Activated naive CD8-positive, alpha-beta T cell treated with anti-CD3 and anti-CD28 coated beads for 36 hours (primary cell): Measurements from ENCODE around the gene CAPN10. TPM values are rescaled to one million over a fixed set of nuclear protein-coding genes. Genes with fewer than 3 reads are reported as not detected.
"Not testable (repeated sequence)": the region's sequence is repeated elsewhere in the genome, so short reads cannot be mapped to it uniquely, and the experiment has no call there.

Source experiments
- DNase-seq: peaks from one replicate; pipeline ENCODE4 v3.0.0; 2021
- H3K27ac Mint-ChIP-seq: one replicate; pipeline ENCODE4 v1.8.0; 2022; ENCODE audit warnings: mild to moderate bottlenecking, moderate library complexity, mixed read lengths
- H3K27me3 Mint-ChIP-seq: one replicate; pipeline ENCODE4 v1.8.0; 2022; ENCODE audit warnings: mild to moderate bottlenecking, mixed read lengths
- H3K36me3 Mint-ChIP-seq: one replicate; pipeline ENCODE4 v1.8.0; 2021; ENCODE audit warnings: mild to moderate bottlenecking, mixed read lengths
- H3K4me1 Mint-ChIP-seq: one replicate; pipeline ENCODE4 v1.8.0; 2021; ENCODE audit warnings: mixed read lengths
- H3K4me3 Mint-ChIP-seq: one replicate; pipeline ENCODE4 v1.8.0; 2022; ENCODE audit warnings: mild to moderate bottlenecking, moderate library complexity, mixed read lengths
- H3K9me3 Mint-ChIP-seq: one replicate; pipeline ENCODE4 v1.8.0; 2022; ENCODE audit warnings: mixed read lengths
- total RNA-seq, 2 experiments: library from RNA; stranded (reverse); gene quantifications; one replicate each; pipeline ENCODE4 v1.2.3, GENCODE V29; 2021

The CAPN10 gene
- total RNA-seq, 2 experiments from 2014 or later: 30.1 to 32.3 TPM

DNA sequence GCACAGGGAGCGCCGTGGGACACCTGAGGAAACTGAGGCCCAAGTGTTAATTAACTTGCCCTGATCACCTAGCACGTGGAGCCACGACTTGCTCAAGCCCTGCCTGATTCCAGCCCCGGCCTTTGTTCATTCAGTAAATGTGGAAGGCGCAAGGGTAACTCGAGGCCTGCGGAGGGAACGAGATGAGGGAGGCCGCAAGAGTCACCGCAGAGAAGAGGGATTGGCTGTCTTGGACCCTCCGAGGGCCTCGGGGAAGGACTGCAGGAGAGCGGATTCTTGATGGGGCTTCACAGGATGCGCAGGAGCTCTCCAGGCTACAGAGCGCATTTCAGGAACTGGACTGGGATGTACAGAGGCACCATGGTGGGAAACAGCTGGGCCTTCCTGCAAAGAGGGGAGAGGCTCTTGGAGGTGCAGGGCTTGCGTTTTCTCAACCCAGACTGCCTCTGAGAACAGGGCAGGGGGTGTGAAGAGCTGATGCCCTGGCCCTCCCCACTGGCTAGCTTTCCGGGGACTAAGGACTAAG, 28.2 kb upstream of the CAPN10 start:
- H3K27me3 Mint-ChIP-seq: no peaks in the 10 kb centered on the region
- H3K9me3 Mint-ChIP-seq: no peaks in the 10 kb centered on the region
- peak overlapping the region; percentile 77 for H3K27ac Mint-ChIP-seq
- H3K36me3 Mint-ChIP-seq: peaks cover 42% of the 10 kb centered on the region
- H3K4me1 Mint-ChIP-seq: peaks cover 44% of the 10 kb centered on the region
- DNase-seq: no peak
- H3K4me3 Mint-ChIP-seq: peak overlapping the region; percentile 81

DNA sequence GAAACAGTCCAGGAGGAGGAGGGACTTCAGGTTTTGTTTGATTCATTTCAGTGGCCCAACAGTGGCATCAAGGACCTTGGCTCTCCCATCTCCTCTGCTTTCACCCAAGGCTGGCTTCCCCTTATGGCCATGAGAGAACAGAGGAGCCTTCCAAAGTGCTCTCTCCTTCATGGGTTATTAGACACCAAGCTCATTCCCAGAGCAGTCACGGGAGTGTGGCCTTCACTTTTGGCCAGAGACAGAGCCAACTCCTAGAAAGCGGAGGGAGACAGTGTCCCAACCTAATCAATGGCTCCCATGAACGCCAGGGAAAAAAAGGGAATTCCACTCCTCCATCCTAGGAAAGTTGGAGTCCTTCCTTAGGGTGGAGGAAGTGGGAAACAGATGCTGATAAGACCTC, 27.2 kb upstream of the CAPN10 start:
- no peaks in the 10 kb centered on the region for H3K27me3 Mint-ChIP-seq
- H3K4me1 Mint-ChIP-seq: peaks cover 54% of the 10 kb centered on the region
- H3K36me3 Mint-ChIP-seq: peaks cover 48% of the 10 kb centered on the region
- DNase-seq: no peak
- H3K4me3 Mint-ChIP-seq: peak overlapping the region; percentile 81
- peak overlapping the region; percentile 84 for H3K27ac Mint-ChIP-seq
- H3K9me3 Mint-ChIP-seq: no peaks in the 10 kb centered on the region

DNA sequence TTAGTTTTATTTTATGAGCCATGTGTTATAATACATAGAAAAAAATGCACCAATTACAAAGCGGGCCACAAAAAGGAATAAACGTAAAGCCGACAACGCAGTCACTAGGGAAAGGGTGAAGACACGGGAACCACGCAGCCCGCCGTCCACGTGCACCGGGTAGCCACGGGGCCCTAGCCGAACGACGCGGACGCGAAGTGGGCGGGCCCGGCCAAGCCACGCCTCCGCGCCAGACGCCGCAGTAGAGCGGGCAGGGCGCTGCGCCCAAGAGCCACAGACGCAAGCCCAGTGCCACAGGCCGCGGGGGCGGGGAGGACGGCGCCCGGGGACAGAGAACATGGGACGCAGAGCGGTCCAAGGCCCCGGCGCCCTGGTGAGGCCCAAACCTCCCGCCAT, 26.5 kb upstream of the CAPN10 start, which contains the start of gene DUSP28:
TSS of gene DUSP28 (plus strand) at position 274 of the 396 bp plus-strand sequence. CDS start 328 bp downstream, outside the sequence.
- Mint-ChIP-seq H3K36me3 (peaks cover 54% of the 10 kb centered on the region), H3K4me1 (peaks cover 62% of the 10 kb centered on the region), H3K27ac (peak within 1 kb of the TSS; percentile 84), H3K27me3 (no peaks in the 10 kb centered on the region), H3K9me3 (no peaks in the 10 kb centered on the region), H3K4me3 (peak within 1 kb of the TSS; percentile 81)
- peak; percentile 95 for DNase-seq

DNA sequence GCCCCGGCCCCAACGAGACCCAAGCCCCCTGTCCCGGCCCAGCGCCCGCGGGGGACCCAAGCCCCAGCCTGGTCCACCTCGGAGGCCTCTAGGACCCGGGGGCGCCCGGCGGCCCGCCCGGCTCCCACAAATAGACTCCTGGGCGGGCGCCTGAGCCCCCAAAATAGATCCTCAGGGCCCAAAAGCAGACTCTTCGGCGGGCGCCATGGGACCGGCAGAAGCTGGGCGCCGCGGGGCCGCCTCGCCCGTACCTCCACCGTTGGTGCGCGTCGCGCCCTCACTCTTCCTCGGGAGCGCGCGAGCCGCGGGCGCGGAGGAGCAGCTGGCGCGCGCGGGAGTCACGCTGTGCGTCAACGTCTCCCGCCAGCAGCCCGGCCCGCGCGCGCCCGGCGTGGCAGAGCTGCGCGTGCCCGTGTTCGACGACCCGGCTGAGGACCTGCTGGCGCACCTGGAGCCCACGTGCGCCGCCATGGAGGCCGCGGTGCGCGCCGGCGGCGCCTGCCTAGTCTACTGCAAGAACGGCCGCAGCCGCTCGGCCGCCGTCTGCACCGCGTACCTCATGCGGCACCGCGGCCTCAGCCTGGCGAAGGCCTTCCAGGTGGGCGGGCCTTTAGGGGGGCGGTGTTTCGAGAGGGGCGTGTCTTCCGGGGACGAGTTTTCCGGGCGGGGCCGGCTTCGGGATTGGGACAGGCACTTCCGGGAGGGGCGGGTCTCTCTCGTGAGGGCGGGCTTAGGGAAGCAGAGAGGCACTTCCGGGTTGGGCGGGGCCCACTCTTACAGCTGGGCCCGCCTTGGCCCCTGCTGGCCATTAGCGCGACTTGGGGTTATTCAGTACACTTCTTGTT, 25.8 kb upstream of the CAPN10 start:
- Mint-ChIP-seq H3K9me3 (no peaks in the 10 kb centered on the region), H3K27me3 (no peaks in the 10 kb centered on the region), H3K27ac (peak overlapping the region; percentile 84), H3K36me3 (peaks cover 54% of the 10 kb centered on the region), H3K4me1 (peaks cover 67% of the 10 kb centered on the region), H3K4me3 (peak overlapping the region; percentile 81)
- DNase-seq: peak; percentile 99

DNA sequence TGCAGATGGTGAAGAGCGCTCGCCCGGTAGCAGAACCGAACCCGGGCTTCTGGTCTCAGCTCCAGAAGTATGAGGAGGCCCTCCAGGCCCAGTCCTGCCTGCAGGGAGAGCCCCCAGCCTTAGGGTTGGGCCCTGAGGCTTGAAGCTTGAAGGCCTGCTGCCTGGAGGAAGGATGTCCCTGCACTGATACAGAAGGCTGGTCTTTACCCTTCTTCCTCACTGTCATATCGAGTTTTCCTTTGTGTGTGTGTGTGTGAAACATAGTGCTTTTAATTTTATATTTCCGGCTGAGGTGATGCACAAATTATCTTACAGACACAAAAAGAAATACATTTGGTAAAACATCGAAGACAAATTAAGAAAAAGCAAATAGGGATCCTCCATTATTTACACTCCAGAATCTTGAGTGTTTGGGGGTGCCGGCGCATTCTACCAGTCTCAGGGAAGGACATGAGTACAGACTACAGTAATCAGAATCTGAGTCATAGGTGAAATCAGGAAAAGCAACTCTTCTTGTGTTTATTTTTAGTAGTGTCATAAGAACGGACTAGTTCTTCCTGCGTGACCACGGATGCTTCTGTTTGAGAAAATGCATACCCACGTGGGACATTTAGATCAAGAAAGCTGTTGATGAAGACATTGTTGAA, 25.1 kb upstream of the CAPN10 start:
- H3K9me3 Mint-ChIP-seq: no peaks in the 10 kb centered on the region
- H3K36me3 Mint-ChIP-seq: peaks cover 54% of the 10 kb centered on the region
- H3K4me1 Mint-ChIP-seq: peaks cover 67% of the 10 kb centered on the region
- no peaks in the 10 kb centered on the region for H3K27me3 Mint-ChIP-seq
- peak overlapping the region; percentile 84 for H3K27ac Mint-ChIP-seq
- peak overlapping the region; percentile 81 for H3K4me3 Mint-ChIP-seq
- DNase-seq: no peak

DNA sequence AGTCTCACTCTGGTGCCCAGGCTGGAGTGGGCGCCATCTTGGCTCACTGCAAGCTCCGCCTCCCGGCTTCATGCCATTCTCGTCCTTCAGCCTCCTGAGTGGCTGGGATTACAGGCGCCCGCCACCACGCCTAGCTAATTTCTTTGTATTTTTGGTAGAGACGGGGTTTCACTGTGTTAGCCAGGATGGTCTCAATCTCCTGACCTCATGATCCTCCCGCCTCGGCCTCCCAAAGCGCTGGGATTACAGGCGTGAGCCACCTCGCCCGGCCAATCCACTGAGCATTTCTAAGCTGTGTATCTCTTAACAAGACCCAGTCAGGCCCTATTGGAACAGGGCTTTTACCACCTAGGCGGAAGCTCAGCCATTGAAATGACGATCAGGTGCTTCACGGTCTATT, 23.3 kb upstream of the CAPN10 start:
- not testable (repeated sequence) for DNase-seq, H3K27me3 Mint-ChIP-seq, H3K27ac Mint-ChIP-seq, H3K9me3 Mint-ChIP-seq, H3K4me3 Mint-ChIP-seq
- Mint-ChIP-seq H3K4me1 (peaks cover 69% of the 10 kb centered on the region), H3K36me3 (peaks cover 51% of the 10 kb centered on the region)

DNA sequence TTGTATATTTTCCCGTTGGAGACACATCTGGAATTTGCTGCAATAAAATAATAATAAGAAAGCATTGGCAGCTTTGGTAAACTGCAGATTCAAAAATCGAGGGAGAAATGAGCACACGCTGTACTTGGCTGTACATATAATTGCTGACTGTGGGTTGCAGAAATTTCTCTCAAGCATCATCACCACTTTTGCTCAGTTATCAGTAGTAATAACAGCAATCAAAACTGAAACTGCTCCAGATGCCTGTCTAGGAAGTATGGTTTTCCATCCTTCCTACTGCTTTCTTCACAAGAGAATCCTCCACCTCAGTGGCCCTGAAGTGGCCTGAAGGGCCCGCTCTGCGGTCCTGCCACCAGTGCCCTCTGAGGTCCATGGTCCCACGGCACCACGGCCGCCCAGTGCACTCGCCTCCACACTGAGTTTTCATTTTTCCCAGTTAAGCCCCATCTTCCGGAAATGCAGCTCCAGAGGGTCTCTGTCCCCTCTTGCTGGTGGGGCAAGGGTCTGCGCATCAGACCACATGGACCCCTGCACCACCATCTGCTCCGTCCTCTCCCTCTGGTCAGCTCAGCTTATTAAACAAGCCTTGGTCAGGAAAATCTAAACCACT, 22.5 kb upstream of the CAPN10 start:
- no peak for DNase-seq
- Mint-ChIP-seq H3K4me1 (peaks cover 61% of the 10 kb centered on the region), H3K27me3 (no peaks in the 10 kb centered on the region), H3K9me3 (no peaks in the 10 kb centered on the region), H3K27ac (peak overlapping the region; percentile 98), H3K4me3 (peak overlapping the region; percentile 92), H3K36me3 (peaks cover 43% of the 10 kb centered on the region)

DNA sequence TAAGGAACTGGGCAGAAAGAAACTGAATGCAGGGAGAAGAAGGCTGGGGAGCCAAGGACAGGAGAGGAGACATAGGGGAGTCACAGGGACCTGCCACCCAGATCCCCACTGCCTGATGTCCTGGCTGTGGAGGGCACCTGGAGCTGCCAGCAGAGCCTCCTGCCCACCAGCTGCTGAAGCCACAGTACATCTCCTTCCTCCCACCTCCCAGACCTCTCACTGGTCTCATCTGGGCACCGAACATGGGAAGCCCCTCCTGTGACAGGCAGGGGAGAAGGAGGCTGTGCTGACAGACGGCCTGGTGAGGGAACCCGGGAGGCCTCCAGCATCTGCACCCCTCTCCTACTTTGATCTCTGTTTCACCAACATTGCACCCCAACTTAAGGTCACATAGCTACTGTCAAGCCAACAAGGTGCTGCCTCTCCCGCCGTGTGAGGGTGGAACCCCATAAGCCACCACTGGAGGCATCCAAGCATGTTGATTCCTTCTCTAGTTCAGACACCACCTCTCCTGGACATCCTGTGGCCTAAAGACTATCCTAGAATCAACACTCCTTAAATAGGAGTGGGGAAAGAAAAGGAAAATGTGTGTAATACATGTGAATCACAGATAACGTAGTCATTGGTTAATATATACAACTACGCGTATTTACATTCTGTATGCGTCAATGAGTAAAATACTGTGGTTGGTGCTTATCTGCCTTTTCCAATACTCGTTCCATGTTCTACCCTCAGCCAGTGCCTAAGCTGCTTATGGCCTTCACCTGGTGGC, 21.8 kb upstream of the CAPN10 start:
- Mint-ChIP-seq H3K36me3 (peaks cover 36% of the 10 kb centered on the region), H3K27me3 (no peaks in the 10 kb centered on the region), H3K27ac (peak overlapping the region; percentile 98), H3K9me3 (no peaks in the 10 kb centered on the region), H3K4me3 (peak overlapping the region; percentile 92), H3K4me1 (peaks cover 61% of the 10 kb centered on the region)
- peak; percentile 52 for DNase-seq

DNA sequence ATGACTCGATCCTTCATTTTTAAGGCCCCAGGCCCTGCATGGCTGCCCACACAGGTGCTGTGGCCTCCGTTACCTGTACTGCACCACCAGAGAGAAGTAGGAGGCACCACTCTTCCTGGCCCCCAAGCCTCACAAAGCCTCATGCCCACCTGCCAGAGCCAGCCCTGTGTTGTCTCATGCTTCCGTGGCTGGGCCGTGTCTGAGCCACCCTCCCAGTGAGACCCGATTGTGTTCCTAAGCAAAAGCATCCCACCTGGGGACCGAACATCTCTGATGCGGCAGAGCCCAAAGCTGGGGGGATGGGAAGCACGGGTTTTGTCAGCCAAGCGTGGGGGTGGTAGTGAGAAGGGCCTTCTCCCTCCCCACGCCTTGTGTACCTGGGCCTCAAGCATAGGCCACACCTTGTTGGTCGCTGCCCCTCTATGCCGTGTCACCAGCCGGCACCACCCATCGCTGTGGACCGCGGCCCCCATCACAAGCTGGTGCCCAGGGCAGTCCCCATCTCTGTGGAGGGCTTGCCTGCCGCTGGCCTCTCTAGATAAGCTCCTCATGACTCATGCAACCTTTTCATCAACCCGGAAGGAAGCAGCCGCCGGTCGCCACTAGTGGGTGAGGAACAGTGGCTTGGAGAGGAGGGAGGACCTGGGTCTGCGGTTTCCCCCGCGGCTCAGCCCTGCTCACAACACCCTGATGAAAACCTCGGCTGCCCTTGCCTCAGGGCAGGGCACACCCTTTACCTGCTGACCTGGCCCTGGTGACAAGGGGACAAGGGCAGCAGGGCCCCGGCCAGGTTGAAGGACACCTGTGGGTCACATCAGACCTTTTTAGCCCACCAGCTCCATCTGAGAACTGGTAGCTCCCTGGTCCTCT, 21.0 kb upstream of the CAPN10 start:
- no peaks in the 10 kb centered on the region for H3K27me3 Mint-ChIP-seq
- peak overlapping the region; percentile 98 for H3K27ac Mint-ChIP-seq
- peak overlapping the region; percentile 92 for H3K4me3 Mint-ChIP-seq
- no peaks in the 10 kb centered on the region for H3K9me3 Mint-ChIP-seq
- peaks cover 58% of the 10 kb centered on the region for H3K4me1 Mint-ChIP-seq
- peak; percentile 92 for DNase-seq
- peaks cover 33% of the 10 kb centered on the region for H3K36me3 Mint-ChIP-seq

DNA sequence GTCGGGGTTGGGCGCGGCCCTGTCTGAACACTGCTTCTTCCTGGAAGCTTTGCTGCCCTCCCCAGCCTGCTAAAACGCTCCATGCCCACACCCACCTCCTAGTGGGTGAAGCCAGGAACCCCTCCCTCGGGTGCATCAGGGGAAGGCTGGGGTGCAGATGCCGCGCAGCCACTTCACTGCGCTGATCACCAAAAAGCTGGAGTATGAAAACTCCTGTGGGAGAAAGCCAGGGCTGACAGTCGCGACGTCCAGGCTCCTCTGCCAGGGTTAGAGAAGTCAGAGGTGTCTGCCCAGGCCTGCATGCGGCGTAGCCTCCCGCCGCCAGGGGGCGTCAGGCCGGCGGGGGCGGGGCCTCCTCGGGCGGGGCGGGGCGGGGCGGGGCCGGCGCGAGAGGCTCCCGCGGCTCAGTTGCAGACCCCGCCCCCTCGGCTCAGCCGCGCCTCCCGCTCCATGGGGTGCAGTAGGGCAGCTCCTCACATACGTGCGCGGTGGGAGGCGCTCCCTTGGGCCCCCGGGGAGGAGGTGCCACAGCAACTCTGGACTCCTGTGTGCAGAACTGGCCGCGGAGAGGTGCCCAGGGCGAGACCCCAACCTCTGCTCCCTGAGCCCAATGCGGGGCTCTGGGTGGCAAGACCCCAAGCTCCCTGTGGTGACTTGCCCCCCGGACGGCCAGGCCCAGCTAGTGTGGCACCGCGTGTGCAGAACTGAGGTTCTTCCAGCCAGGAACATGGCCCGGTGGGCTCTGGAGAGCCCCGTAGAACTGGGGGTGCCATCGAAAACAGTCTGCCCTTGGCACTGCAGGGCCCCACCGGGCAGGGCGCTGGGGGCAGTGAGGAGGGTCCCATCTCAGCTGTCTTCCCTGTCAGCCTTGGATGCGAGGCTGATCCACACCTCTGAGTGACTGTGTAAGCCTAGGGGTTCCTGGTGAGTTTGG, 20.1 kb upstream of the CAPN10 start:
- Mint-ChIP-seq H3K27me3 (no peaks in the 10 kb centered on the region), H3K4me1 (peaks cover 64% of the 10 kb centered on the region), H3K27ac (peak overlapping the region; percentile 98), H3K4me3 (peak overlapping the region; percentile 94), H3K9me3 (no peaks in the 10 kb centered on the region), H3K36me3 (peaks cover 31% of the 10 kb centered on the region)
- DNase-seq: peak; percentile 96

DNA sequence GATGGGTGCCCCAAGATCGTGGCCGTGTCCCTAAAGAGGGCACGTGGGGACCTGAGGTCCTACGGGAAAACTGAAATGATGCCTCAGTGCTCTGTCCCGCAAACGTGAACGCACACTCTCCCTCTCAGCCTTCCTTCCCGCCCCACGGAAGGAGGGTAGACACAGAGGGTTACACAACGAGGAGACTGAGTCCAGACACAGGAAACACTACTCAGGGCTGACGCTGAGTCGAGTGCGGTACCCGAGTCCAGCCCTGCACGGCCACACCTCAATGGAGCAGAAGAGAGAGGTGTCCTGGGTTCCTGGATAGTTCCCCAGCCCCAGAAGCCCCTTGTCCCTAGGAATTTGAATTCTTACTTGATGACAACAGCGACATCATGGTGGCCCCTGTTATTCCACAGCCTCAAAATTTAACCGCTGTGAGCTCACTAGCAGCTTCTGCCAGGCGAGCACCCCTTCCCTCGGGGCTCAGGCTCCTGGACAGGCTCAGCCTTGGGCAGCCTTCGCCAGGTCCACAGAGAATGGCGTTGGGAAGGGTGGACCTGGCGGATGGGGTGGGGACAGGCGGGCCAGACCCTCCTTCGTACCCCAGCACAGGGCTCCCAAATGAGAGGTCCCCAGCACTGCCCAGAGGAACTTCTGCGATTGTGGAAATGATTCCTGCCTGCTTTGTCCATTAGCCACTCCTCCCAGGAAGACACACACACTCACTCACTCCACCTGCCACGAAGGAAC, 19.2 kb upstream of the CAPN10 start:
- Mint-ChIP-seq H3K27ac (peak overlapping the region; percentile 96), H3K4me1 (peaks cover 60% of the 10 kb centered on the region), H3K4me3 (peak overlapping the region; percentile 94), H3K36me3 (peaks cover 24% of the 10 kb centered on the region), H3K9me3 (no peaks in the 10 kb centered on the region), H3K27me3 (no peaks in the 10 kb centered on the region)
- no peak for DNase-seq

DNA sequence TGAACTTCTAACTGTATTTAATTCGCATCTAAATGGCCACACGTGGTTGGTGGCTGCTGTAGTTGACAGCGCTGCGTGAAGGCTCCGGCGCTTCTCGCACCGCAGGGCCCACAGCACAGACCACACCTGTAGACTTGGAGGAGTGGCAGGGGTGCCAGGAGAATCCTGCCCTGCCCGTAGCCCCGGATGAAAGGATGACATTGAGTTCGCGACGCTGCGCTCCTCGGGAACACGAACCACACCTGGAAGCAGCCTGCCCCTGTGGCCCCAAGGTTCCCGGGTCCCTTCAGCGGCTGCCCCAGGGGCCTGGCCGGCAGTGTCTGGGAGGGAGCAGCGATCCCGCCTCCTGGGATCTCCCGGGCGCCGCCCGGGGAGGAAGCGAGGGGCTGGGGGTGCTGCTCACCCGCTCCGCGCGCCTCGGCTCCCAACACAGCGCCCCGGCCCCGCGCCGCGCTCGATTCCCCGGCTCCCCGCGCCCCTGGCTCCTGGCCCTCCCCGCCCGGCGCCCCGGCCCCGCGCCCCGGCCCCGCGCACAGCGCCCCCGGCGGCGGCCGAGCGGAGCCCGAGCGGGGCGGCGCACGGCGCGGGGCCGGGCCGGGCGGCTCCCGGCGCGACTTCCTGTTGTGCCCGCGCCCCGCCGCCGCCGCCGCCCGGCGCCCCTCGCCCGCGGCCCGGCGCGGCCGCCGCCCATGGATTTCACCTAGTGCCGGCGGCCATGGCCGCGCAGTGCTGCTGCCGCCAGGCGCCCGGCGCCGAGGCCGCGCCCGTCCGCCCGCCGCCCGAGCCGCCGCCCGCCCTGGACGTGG, 18.5 kb upstream of the CAPN10 start, which contains the start of gene RNPEPL1:
TSS of gene RNPEPL1 (plus strand) at position 613 of the 806 bp plus-strand sequence. CDS start at position 716, 103 bp downstream.
- Mint-ChIP-seq H3K9me3 (no peaks in the 10 kb centered on the region), H3K4me1 (peaks cover 54% of the 10 kb centered on the region), H3K27me3 (no peaks in the 10 kb centered on the region), H3K36me3 (peaks cover 16% of the 10 kb centered on the region), H3K27ac (peak within 1 kb of the TSS; percentile 96), H3K4me3 (peak within 1 kb of the TSS; percentile 94)
- DNase-seq: peak; percentile 70
